Measurements from ENCODE around the gene POLRMT.

DNA sequence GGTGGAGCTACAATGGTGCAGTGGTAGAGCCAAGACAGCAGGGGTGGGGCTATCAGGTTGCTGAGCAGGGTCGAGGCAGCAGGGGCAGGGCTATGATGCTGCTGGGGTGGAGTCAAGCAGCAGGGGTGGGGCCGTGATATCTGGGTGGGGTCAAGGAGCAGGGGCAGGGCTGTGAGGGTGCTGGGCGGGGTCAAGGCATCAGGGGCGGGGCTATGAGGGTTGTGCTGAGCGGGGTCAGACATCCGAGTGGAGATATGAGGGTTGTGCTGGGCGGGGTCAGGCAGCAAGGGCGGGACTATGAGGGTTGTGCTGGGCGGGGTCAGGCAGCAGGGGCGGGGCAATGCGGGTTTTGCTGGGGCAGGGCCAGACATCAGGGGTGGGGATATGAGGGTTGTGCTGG is 29.0 kb downstream of the POLRMT start:
- TF ChIP-seq, protein P1, sequence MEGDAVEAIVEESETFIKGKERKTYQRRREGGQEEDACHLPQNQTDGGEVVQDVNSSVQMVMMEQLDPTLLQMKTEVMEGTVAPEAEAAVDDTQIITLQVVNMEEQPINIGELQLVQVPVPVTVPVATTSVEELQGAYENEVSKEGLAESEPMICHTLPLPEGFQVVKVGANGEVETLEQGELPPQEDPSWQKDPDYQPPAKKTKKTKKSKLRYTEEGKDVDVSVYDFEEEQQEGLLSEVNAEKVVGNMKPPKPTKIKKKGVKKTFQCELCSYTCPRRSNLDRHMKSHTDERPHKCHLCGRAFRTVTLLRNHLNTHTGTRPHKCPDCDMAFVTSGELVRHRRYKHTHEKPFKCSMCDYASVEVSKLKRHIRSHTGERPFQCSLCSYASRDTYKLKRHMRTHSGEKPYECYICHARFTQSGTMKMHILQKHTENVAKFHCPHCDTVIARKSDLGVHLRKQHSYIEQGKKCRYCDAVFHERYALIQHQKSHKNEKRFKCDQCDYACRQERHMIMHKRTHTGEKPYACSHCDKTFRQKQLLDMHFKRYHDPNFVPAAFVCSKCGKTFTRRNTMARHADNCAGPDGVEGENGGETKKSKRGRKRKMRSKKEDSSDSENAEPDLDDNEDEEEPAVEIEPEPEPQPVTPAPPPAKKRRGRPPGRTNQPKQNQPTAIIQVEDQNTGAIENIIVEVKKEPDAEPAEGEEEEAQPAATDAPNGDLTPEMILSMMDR (IDR thresholded peaks at IDR 0.05) = no peak
- TF ChIP-seq POLR2A (IDR thresholded peaks at IDR 0.05) = no peak

All from right lobe of liver (tissue), 4 donors.